Measurements from ENCODE around the gene PRCC. TPM values are rescaled to one million over a fixed set of nuclear protein-coding genes. Genes with fewer than 3 reads are reported as not detected.

The PRCC gene
- 14.3 TPM for total RNA-seq

- DNase-seq (ENCODE audit: low spot score in 2 of 2), result peak; percentile 85 to 88
- FAIRE-seq, result peak; percentile 94
Measured at GRCh38 chr1:156767101-156767878, at the start of gene PRCC. PRCC (plus strand) TSS chr1:156767535; CDS start chr1:156767772, 237 bp downstream.

- no peak for DNase-seq (ENCODE audit: low spot score in 2 of 2)
- FAIRE-seq, result no peak
Measured at GRCh38 chr1:156721131-156721530, 46.2 kb upstream of the PRCC start.

GRCh38 chr1:156721535-156721934 lies 45.8 kb upstream of the PRCC start:
- FAIRE-seq, result no peak
- no peak for DNase-seq (ENCODE audit: low spot score in 2 of 2)

GRCh38 chr1:156725683-156726280 lies 41.6 kb upstream of the PRCC start:
- DNase-seq (ENCODE audit: low spot score in 2 of 2), result peak; percentile 77 to 80
- no peak for FAIRE-seq

GRCh38 chr1:156726549-156727226 lies 40.6 kb upstream of the PRCC start:
- FAIRE-seq, result no peak
- DNase-seq (ENCODE audit: low spot score in 2 of 2), result peak in 1 of 2 donors; percentile 58

- DNase-seq (ENCODE audit: low spot score in 2 of 2) (no peak), FAIRE-seq (no peak)
Measured at GRCh38 chr1:156727492-156727891, 39.8 kb upstream of the PRCC start.

GRCh38 chr1:156727926-156728598 lies 39.3 kb upstream of the PRCC start, which contains the start of gene METTL25B:
METTL25B (plus strand) TSS chr1:156728469; CDS start chr1:156729105, 636 bp downstream.
- FAIRE-seq (no peak), DNase-seq (ENCODE audit: low spot score in 2 of 2) (peak in 1 of 2 donors; percentile 72)

GRCh38 chr1:156728599-156729462 lies 38.5 kb upstream of the PRCC start, which contains the start of gene ISG20L2:
ISG20L2 (minus strand) TSS chr1:156728766; CDS start chr1:156727652, 1,114 bp downstream.
- no peak for FAIRE-seq
- DNase-seq (ENCODE audit: low spot score in 2 of 2), result peak; percentile 84 to 94

GRCh38 chr1:156733989-156734584 lies 33.2 kb upstream of the PRCC start:
- FAIRE-seq, result no peak

GRCh38 chr1:156738407-156738806 lies 28.9 kb upstream of the PRCC start:
- FAIRE-seq, result no peak
- DNase-seq (ENCODE audit: low spot score in 2 of 2), result no peak

More at GRCh38 chr1:156733989-156734584, 33.2 kb upstream of the PRCC start:
- DNase-seq (ENCODE audit: low spot score in 2 of 2), result no peak

GRCh38 chr1:156738916-156739315 lies 28.4 kb upstream of the PRCC start:
- FAIRE-seq (no peak), DNase-seq (ENCODE audit: low spot score in 2 of 2) (no peak)

- DNase-seq (ENCODE audit: low spot score in 2 of 2) (no peak), FAIRE-seq (no peak)
Measured at GRCh38 chr1:156740237-156740740, 27.0 kb upstream of the PRCC start.

- FAIRE-seq (peak; percentile 92), DNase-seq (ENCODE audit: low spot score in 2 of 2) (peak; percentile 90 to 94)
Measured at GRCh38 chr1:156740741-156741480, 26.4 kb upstream of the PRCC start, which contains the start of gene MRPL24. MRPL24 (minus strand) TSS chr1:156741088; CDS start chr1:156738704, 2,384 bp downstream.

- no peak for DNase-seq (ENCODE audit: low spot score in 2 of 2)
- no peak for FAIRE-seq
Measured at GRCh38 chr1:156741481-156741983, 25.8 kb upstream of the PRCC start.

- FAIRE-seq, result no peak
- DNase-seq (ENCODE audit: low spot score in 2 of 2), result no peak
Measured at GRCh38 chr1:156742017-156742416, 25.3 kb upstream of the PRCC start.

GRCh38 chr1:156742801-156743200 lies 24.5 kb upstream of the PRCC start:
- DNase-seq (ENCODE audit: low spot score in 2 of 2) (no peak), FAIRE-seq (no peak)

GRCh38 chr1:156743367-156744302 lies 23.7 kb upstream of the PRCC start:
- no peak for DNase-seq (ENCODE audit: low spot score in 2 of 2)
- FAIRE-seq, result no peak

All from frontal cortex (tissue), 4 donors.